ENCODE results near the gene COL2A1. TPM values are rescaled to one million over a fixed set of nuclear protein-coding genes. Genes with fewer than 3 reads are reported as not detected.

The COL2A1 gene
- total RNA-seq, 1 experiment from 2014 or later: 0.12 TPM

GRCh38 chr12:48018618-48018995 lies 14.3 kb upstream of the COL2A1 start:
- H3K9me3 Mint-ChIP-seq (ENCODE audit: unreplicated experiment): no peaks in the 10 kb centered on the region
- no peak for DNase-seq (ENCODE audit: unreplicated experiment)
- H3K27ac Mint-ChIP-seq (ENCODE audit: low read depth, unreplicated experiment): no peak overlapping the region
- H3K36me3 Mint-ChIP-seq (ENCODE audit: insufficient read depth, unreplicated experiment): no peaks in the 10 kb centered on the region
- BruUV-seq (replicated peaks): no TSS peak
- H3K4me1 Mint-ChIP-seq (ENCODE audit: insufficient read depth, unreplicated experiment): peaks cover 6% of the 10 kb centered on the region
- intact Hi-C loops (cut with micrococcal nuclease): no loop called here
- ChIA-PET POLR2A (no interaction called here), CTCF (no interaction called here)
- H3K27me3 Mint-ChIP-seq (ENCODE audit: insufficient read depth, unreplicated experiment): peaks cover 34% of the 10 kb centered on the region
- no peak for TF ChIP-seq CTCF (IDR thresholded peaks at IDR 0.05; ENCODE audit: unreplicated experiment)
- H3K4me3 Mint-ChIP-seq (ENCODE audit: unreplicated experiment): no peak overlapping the region

GRCh38 chr12:48017921-48018617 lies 13.8 kb upstream of the COL2A1 start:
- no peaks in the 10 kb centered on the region for H3K36me3 Mint-ChIP-seq (ENCODE audit: insufficient read depth, unreplicated experiment)
- intact Hi-C loops (cut with micrococcal nuclease): no loop called here
- ChIA-PET POLR2A (no interaction called here), CTCF (interaction anchor here (0.6 kb wide), 1 partner anchor 147 kb away, joined by 3 read pairs; no protein-coding TSS in a partner anchor)
- BruUV-seq (replicated peaks): no TSS peak
- TF ChIP-seq CTCF (IDR thresholded peaks at IDR 0.05; ENCODE audit: unreplicated experiment): no peak
- H3K4me3 Mint-ChIP-seq (ENCODE audit: unreplicated experiment): no peak overlapping the region
- no peaks in the 10 kb centered on the region for H3K9me3 Mint-ChIP-seq (ENCODE audit: unreplicated experiment)
- H3K27ac Mint-ChIP-seq (ENCODE audit: low read depth, unreplicated experiment): no peak overlapping the region
- peaks cover 34% of the 10 kb centered on the region for H3K27me3 Mint-ChIP-seq (ENCODE audit: insufficient read depth, unreplicated experiment)
- H3K4me1 Mint-ChIP-seq (ENCODE audit: insufficient read depth, unreplicated experiment): peaks cover 6% of the 10 kb centered on the region
- DNase-seq (ENCODE audit: unreplicated experiment): no peak

GRCh38 chr12:48017496-48017895 lies 13.2 kb upstream of the COL2A1 start:
- POLR2A ChIA-PET: no interaction called here
- H3K9me3 Mint-ChIP-seq (ENCODE audit: unreplicated experiment): no peaks in the 10 kb centered on the region
- CTCF ChIA-PET: interaction anchor here (0.6 to 0.9 kb wide), 2 partner anchors 16 to 147 kb away, joined by 3 read pairs; no protein-coding TSS in a partner anchor
- DNase-seq (ENCODE audit: unreplicated experiment): no peak
- H3K36me3 Mint-ChIP-seq (ENCODE audit: insufficient read depth, unreplicated experiment): no peaks in the 10 kb centered on the region
- peaks cover 6% of the 10 kb centered on the region for H3K4me1 Mint-ChIP-seq (ENCODE audit: insufficient read depth, unreplicated experiment)
- BruUV-seq (replicated peaks): no TSS peak
- TF ChIP-seq CTCF (IDR thresholded peaks at IDR 0.05; ENCODE audit: unreplicated experiment): no peak
- H3K4me3 Mint-ChIP-seq (ENCODE audit: unreplicated experiment): no peak overlapping the region
- no peak overlapping the region for H3K27ac Mint-ChIP-seq (ENCODE audit: low read depth, unreplicated experiment)
- intact Hi-C loops (cut with micrococcal nuclease): no loop called here
- peaks cover 30% of the 10 kb centered on the region for H3K27me3 Mint-ChIP-seq (ENCODE audit: insufficient read depth, unreplicated experiment)

- Mint-ChIP-seq H3K27ac (ENCODE audit: low read depth, unreplicated experiment) (no peak overlapping the region), H3K4me3 (ENCODE audit: unreplicated experiment) (no peak overlapping the region), H3K36me3 (ENCODE audit: insufficient read depth, unreplicated experiment) (no peaks in the 10 kb centered on the region), H3K4me1 (ENCODE audit: insufficient read depth, unreplicated experiment) (no peaks in the 10 kb centered on the region), H3K9me3 (ENCODE audit: unreplicated experiment) (no peaks in the 10 kb centered on the region), H3K27me3 (ENCODE audit: insufficient read depth, unreplicated experiment) (peaks cover 24% of the 10 kb centered on the region)
- BruUV-seq (replicated peaks): no TSS peak
- POLR2A ChIA-PET: interaction anchor here (0.6 kb wide), 1 partner anchor 30 kb away, joined by 3 read pairs; no protein-coding TSS in a partner anchor
- DNase-seq (ENCODE audit: unreplicated experiment): no peak
- CTCF ChIA-PET: interaction anchor here (0.9 kb wide), 1 partner anchor 15 kb away, joined by 3 read pairs; no protein-coding TSS in a partner anchor
- TF ChIP-seq CTCF (IDR thresholded peaks at IDR 0.05; ENCODE audit: unreplicated experiment): no peak
- intact Hi-C loops (cut with micrococcal nuclease): no loop called here
These were observed 12.2 kb upstream of the COL2A1 start for GRCh38 chr12:48016373-48017020.

All from MCF 10A (cell line).